ENCODE data around the gene R3HDM2.
"Not testable (repeated sequence)": the region's sequence is repeated elsewhere in the genome, so short reads cannot be mapped to it uniquely, and the experiment has no call there.

The R3HDM2 gene

DNA sequence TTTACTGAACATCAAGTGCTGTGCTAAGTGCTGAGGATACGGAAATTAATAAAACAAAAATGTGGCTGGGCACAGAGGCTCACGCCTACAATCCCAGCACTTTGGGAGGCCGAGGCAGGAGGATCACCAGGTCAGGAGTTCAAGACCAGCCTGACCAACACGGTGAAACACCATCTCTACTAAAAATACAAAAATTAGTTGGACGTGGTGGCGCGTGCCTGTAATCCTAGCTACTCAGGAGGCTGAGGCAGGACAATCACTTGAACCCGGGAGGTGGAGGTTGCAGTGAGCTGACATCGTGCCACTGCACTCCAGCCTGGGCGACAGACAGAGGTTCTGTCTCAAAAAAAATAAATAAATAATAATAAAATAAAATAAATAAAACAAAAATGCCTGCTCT, 3.9 kb downstream of the R3HDM2 start:
- DNase-seq (ENCODE audit: low read depth in 2 of 2): not testable (repeated sequence)

DNA sequence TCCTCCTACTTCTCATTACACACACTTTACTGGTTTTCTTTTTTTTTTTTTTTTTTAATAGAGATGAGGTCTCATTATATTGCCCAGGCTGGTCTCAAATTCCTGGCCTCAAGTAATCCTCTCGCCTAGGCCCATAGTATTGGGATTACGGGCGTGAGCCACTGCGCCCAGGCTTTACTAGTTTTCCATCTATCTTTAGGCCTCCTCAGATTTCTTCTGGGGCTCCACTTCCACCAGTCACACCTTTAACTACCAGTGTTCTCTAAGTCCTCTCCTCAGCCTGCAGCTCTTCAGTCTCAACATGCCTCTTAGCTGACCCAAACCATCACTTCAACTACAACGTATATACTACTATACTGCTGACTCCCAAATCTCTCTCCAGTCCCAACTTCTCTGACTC, 10.4 kb downstream of the R3HDM2 start:
- DNase-seq (ENCODE audit: low read depth in 2 of 2): no peak

DNA sequence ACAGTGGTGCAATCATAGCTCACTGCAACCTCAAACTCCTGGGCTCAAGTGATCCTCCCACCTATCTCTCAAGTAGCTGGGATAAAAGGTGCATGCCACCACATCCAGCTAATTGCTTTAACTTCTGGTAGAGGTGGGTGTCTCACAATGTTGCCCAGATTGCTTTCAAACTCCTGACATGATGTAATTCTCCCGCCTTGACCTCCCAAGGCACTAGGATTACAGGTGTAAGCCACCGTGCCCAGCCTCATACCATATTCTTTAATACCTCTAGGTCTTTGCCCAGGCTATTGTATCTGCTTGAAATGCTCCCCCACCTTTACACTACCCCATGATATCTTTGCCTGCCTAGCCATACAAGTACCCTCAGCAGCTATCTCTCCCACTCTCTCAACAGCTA, 11.3 kb downstream of the R3HDM2 start:
- DNase-seq (ENCODE audit: low read depth in 2 of 2): no peak

DNA sequence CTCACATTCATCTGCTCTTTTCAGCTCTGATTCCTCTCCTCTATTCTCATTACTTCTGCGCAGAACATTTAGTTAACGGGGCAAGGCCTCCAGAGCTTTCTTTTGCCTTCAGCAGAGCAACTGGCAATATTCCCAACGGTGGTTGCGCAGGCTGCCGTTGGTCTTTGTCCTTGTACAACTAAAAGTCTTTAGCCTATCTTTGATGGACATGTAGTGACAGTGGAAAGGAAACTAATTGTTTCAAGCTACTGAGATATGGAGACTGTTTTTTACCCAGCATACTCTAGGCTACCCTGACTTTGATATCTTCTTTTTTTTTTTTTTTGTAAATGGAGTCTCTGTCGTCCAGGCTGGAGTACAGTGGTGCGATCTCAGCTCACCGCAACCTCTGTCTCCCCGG, 12.6 kb downstream of the R3HDM2 start:
- no peak for DNase-seq (ENCODE audit: low read depth in 2 of 2)

DNA sequence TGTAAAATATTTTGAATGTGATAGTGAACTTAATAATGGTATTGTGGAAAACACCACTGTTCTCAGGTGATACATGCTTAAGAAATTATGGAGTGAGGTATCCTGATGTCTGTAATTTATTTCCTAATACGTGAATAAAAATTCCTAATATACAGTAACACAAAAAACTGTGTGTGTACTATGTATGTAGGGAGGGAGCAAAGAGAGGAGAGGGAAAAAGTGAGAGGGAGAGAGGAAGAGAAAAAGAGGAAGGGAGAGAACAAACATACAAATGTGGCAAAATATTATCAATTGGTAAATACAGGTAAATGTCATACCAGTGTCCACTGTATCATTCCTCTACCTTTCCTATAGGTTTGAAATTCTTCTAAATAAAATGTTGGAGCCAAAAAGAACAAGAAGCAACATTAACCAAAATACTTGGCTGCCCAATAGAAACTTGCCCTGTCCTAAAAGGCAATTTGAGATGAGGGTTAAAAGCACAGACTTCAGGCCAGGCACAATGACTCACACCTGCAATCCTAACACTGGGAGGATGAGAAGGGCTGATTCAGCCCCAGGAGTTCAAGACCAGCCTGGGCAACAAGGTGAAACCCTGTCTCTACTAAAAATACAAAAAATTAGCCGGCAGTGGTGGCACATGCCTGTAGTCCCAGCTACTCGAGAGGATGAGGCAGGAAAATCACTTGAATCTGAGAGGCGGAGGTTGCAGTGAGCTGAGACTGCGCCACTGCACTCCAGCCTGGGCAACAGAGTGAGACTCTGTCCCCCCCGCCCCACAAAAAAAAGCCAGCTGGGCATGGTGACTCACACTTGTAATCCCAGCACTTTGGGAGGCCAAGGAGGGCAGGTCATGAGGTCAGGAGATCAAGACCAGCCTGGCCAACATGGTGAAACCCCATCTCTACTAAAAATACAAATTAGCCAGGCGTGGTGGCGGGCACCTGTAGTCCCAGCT, 14.5 kb downstream of the R3HDM2 start:
- no peak for DNase-seq (ENCODE audit: low read depth in 2 of 2)

DNA sequence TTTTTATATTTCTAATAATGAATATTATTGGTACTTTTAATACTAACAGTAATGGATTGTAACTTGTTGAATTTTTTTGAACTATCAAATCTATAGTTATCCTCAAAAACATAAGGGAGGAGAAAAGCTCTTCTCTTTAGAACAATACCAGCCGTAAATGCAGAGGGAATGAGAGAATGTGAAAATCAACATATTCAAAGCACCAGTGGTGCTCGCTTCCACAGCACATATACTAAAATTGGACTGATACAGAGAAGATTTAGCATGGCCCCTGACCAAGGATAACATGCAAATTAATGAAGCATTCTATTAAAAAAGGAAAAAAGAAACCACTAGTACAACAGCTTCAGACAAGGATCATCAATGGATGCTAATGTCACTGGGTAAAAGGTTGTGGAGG, 15.8 kb downstream of the R3HDM2 start:
- DNase-seq (ENCODE audit: low read depth in 2 of 2): no peak

DNA sequence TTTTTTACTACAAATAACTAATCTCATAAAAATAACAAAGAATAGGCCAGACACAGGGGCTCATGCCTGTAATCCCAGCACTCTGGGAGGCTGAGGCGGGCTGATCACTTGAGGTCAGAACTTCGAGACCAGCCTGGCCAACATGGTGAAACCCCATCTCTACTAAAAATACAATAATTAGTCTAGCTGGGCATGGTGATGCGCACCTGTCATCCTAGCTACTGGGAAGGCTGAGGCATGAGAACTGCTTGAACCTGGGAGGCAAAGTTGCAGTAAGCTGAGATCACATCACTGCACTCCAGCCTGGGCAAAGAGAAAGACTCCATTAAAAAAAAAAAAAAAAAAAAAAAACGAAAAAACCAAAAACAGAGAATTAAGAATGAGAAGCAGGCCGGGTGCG, 16.7 kb downstream of the R3HDM2 start:
- DNase-seq (ENCODE audit: low read depth in 2 of 2): not testable (repeated sequence)

DNA sequence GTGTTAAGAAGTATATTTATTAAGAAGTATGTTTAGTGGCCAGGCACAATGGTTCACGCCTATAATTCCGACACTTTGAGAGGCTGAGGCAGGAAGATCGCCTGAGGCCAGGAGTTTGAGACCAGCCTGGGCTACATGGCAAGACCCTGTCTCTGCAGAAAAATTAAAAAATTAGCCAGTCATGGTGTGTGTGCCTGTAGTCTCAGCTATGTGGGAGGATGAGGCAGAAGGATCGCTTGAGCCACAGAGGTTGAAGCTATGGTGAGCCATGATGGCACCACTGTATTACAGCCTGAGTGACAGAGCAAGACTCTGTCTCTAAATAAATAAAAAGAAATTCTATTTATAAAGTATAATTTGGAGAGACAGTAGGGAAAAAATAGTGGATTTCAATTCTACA, 20.3 kb downstream of the R3HDM2 start:
- DNase-seq (ENCODE audit: low read depth in 2 of 2): no peak

DNA sequence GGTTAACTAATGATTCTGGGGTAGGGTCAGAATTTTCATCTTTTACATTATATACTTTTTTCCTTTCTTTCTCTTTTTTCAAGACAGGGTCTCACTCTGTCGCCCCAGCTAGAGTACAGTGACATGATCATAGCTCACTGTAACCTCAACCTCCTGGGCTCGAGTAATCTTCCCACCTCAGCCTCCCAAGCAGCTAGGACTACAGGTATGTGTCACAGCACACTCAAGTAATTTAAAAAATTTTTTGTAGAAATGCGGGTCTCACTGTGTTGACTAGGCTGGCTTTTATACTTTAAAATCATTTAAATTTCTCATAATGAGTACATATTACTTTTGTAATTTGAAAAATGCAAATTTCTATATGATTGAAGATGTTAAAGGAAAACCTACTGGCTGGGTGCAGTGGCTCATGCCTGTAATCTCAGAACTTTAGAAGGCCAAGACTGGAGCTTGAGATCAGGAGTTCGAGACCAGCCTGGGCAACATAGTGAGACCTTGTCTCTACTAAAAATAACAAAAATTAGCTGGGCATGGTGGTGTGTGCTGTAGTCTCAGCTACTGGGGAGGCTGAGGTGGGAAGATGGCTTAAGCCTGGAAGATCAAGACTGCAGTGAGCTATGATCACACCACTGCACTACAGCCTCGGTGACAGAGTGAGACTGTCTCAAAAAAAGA, 25.7 kb downstream of the R3HDM2 start:
- no peak for DNase-seq (ENCODE audit: low read depth in 2 of 2)

DNA sequence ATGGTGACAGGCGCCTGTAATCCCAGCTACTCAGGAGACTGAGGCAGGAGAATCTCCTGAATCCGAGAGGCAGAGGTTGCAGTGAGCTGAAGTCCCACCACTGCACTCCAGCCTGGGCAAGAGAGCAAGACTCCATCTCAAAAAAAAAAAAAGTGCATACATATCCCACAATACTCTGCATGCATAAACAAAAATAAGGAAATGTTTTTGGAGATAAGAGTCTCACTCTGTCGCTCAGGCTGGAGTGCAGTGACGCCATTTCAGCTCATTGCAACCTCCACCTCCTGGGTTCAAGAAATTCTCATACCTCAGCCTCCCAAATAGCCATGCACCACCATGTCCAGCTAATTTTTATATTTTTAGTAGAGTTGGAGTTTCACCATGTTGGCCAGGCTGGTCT, 28.7 kb downstream of the R3HDM2 start:
- DNase-seq (ENCODE audit: low read depth in 2 of 2): not testable (repeated sequence)

DNA sequence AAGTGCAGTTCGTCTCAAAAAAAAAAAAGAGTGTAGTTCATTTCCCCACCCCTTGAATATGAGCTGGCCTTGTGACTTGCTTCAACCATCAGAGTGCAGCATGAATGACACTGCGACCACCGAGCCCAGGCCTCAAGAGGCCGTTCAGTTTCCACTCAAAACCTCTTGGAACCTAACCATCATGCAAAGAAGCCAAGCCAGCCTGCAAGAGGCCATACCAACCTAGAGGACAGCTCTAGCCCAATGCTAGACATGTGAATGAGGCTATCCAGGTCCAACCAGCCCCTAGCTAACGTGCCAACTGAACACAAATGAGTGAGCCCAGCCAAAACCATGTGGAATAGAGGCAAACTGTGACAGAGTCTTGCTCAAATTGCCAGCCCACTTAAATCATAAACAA, 29.7 kb downstream of the R3HDM2 start:
- DNase-seq (ENCODE audit: low read depth in 2 of 2): no peak

DNA sequence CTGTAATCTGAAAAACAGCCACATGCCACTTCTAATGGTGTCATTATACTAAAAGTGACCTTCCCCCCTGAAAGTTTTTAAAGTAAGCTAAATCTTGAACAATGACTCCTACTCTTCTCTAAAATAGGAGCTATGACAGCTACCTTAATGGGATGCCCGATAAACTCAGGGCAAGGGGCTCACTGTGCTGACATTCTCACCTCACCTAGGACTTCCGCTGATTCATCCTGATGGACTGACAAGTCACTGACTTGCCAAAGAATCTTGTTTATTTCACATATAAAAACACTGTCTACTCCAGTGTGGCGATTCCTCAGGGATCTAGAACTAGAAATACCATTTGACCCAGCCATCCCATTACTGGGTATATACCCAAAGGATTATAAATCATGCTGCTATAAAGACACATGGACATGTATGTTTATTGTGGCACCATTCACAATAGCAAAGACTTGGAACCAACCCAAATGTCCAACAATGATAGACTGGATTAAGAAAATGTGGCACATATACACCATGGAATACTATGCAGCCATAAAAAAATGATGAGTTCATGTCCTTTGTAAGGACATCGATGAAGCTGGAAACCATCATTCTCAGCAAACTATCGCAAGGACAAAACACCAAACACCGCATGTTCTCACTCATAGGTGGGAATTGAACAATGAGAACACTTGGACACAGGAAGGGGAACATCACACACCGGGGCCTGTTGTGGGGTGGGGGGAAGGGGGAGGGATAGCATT, 31.0 kb downstream of the R3HDM2 start:
- not testable (repeated sequence) for DNase-seq (ENCODE audit: low read depth in 2 of 2)

DNA sequence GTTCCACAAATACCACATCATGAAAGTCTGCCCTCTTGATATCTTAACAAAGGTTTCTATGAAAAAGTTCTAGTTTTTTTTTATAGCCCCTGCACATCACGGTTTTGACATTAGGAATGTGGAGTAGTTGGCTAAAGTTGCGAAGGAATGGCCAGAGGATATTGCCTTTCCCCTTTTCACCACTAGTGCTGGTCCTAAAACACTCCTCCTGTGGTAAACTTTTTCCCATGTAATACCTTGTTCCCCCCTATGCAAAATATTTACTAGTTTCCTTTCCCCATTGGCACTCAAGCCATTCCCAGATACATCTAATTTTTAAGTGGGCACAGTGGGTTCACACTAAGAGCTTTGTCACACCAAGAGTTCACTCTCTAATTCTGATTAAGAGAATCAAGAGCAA, 33.4 kb downstream of the R3HDM2 start:
- DNase-seq (ENCODE audit: low read depth in 2 of 2): no peak

DNA sequence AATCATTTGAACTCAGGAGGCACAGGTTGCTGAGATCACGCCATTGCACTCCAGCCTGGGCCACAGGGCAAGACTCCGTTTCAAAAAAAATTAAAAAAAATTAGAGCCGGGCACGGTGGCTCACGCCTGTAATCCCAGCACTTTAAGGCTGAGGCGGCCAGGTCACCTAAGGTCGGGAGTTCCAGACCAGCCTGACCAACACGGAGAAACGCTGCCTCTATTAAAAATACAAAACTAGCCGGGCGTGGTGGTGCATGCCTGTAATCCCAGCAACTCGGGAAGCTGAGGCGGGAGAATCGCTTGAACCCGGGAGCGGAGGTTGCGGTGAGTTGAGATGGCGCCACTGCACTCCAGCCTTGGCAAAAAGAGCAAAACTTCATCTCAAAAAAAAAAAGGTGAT, 35.7 kb downstream of the R3HDM2 start:
- DNase-seq (ENCODE audit: low read depth in 2 of 2): no peak

DNA sequence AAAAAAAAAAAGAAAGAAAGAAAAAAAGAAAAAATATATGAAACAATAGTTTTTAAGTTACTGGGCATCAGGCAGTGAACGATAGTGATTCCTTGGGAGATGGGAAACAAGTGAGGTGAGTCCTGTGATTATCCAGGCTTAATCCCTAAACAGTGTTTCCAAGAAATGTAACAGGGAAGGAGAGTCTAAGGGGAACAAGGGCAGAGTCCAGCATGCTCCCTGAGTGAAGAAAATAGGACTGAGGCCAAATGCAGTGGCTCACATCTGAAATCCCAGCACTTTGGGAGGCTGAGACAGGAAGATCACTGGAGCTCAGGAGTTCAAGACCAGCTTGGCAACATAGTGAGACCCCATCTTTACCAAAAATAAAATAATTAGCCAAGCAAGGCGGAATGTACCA, 40.7 kb downstream of the R3HDM2 start:
- DNase-seq (ENCODE audit: low read depth in 2 of 2): no peak

DNA sequence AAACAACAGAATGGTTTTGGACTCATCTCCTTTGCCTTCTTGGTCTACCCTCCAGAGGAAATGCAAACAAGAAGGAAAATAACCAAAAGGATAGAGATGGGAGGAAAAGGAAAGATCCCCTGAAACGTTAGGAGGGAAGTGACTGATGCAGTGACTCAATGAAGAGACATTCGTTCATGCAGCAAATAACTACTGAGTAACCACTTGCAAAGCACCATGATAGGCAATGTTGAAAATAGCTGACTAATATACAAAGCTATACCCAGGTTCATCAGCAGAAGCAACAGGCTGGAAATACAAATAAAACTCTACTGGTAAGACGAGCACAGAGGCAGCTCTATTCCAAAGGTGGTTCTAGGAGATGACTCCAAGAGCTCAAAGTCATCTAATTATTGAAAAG, 41.8 kb downstream of the R3HDM2 start:
- DNase-seq (ENCODE audit: low read depth in 2 of 2): no peak

DNA sequence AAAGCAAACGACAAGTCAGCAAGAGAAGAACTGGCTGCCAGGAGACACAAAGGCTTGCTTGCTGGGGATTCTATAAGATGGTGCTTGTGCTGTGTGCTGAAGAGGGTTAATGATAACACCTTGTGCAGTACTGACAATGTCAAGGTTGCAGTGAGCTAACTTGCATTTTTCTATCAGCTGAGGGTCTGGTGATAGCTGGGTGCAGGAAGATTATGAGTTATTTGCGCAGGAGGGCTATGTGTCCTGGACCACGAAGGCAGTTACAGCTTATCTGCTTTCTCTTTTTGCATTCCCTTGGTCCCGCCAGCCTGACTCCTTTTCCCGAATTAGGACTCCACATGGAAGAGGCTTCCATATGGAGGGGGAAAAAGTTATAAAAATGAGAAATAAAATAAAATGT, 42.4 kb downstream of the R3HDM2 start:
- DNase-seq (ENCODE audit: low read depth in 2 of 2): no peak

DNA sequence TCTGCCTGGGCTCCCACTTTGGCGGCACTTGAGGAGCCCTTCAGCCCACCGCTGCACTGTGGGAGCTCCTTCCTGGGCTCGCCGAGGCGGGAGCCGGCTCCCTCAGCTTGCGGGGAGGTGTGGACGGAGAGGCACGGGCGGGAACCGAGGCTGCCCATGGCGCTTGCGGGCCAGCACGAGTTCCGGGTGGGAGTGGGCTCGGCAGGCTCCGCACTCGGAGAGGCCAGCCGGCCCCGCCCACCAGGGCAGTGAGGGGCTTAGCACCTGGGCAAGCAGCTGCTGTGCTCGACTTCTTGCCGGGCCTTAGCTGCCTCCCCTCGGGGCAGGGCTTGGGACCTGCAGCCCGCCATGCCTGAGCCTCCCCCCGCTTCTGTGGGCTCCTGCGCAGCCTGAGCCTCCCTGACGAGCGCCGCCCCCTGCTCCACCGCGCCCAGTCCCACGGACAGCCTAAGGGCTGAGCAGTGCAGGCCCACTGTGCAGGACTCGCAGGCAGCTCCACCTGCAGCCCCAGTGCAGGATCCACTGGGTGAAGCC, 44.6 kb downstream of the R3HDM2 start:
- no peak for DNase-seq (ENCODE audit: low read depth in 2 of 2)

DNA sequence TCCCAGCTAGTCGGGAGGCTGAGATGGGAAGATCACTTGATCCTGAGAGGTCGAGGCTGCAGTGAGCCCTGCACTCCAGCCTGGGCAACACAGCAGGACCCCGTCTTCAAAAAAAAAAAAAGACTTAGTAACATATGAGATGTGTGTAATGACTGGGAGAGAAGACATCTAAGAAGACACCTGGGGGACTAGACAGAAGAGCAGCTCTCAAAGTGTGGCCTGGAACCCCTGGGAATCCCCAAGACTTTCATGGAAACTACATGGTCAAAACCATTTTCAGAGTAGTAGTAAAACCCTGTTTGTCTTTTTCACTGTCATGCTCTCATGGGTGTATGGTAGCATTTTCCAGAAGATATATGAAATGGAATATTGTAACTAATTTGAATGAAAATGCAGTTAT, 45.3 kb downstream of the R3HDM2 start:
- no peak for DNase-seq (ENCODE audit: low read depth in 2 of 2)

DNA sequence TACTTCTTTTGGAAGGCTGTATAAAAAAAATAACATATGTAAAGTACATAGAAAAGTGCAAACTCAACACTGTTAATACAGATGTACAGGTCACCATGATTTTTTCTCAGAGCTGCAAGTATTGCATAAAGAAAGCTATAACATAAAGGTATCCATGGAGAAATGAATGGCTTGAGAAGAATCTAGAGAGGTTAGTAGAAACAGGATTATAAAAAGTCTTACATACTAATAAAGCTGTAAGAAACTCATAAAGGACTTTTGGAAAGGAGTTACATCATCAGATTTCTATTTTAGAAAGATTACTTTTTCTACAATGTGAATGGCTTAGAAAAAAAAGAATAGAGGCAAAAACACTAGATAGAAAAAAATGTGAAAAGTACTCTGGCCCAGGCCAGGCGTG, 46.4 kb downstream of the R3HDM2 start:
- no peak for DNase-seq (ENCODE audit: low read depth in 2 of 2)

DNA sequence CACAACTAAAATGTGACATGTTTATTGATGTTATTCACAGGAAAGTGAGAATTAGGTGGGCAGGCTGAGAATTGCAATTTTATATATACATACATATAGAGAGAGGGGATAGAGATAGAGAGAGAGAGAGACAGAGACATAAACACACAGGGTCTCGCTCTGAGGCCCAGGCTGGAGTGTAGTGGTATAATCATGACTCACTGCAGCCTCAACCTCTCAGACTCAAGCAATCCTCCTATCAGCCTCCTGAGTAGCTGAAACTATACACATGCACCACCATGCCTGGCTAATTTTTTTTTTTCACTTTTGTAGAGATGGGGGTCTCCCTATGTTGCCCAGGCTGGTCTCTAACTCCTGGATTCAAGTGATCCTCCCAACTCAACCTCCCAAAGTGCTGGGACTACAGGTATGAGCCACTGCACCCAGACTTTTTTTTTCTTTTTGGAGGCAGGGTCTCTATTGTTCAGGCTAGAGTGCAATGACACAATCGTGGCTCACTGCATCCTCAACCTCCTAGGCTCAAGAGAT, 49.1 kb downstream of the R3HDM2 start:
- no peak for DNase-seq (ENCODE audit: low read depth in 2 of 2)

DNA sequence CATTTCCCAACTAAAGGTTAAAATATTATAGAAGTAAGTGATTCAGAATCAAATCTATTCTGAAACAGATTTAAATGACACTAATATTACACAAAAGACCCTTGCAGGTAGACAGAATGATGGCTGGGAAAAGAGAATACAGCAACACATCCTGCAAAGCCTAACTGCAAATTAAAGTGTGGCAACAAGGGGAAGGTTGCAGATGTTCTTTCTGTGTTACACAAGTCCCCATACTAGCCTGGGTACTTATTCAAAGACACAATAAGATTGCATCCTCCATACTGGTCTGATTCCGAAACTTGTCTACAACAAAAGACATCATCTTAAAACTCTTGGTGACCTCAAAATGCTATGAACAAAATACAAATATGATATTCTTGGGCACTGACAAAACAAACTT, 50.5 kb downstream of the R3HDM2 start:
- no peak for DNase-seq (ENCODE audit: low read depth in 2 of 2)

Measured in stimulated activated CD8-positive, alpha-beta memory T cell treated with anti-CD3 and anti-CD28 coated beads, Interleukin-2, amount 100 ng/mL, for 48 hours (primary cell).